HEK293 (cell line): ENCODE measurements around the gene GRK5.

ENCODE experiments used
- BCL11A ChIP-seq: fragments of 450-650 bp; formaldehyde crosslinking; IDR thresholded peaks from 2 replicates; pipeline ENCODE4 v1.5.1; 2016; ENCODE audit warnings: low read depth, missing biosample characterization, missing genetic modification characterization
- KLF1 ChIP-seq: fragments of 450-650 bp; formaldehyde crosslinking; IDR thresholded peaks from 2 replicates; pipeline ENCODE4 v1.5.1; 2016; ENCODE audit warnings: missing biosample characterization, missing genetic modification characterization
- YY1 ChIP-seq: fragments of 450-650 bp; formaldehyde crosslinking; IDR thresholded peaks from 2 replicates; pipeline ENCODE4 v1.5.1; 2018; ENCODE audit warnings: missing biosample characterization, missing genetic modification characterization
- ZFP41 ChIP-seq: fragments of 450-650 bp; formaldehyde crosslinking; IDR thresholded peaks from 2 replicates; pipeline ENCODE4 v1.5.1; 2016; ENCODE audit warnings: missing biosample characterization, missing genetic modification characterization, borderline replicate concordance
- ZNF24 ChIP-seq: fragments of 450-650 bp; formaldehyde crosslinking; IDR thresholded peaks from 2 replicates; pipeline ENCODE4 v1.5.1; 2016; ENCODE audit warnings: missing biosample characterization, missing genetic modification characterization
- ZNF664 ChIP-seq: fragments of 450-650 bp; formaldehyde crosslinking; IDR thresholded peaks from 2 replicates; pipeline ENCODE4 v1.5.1; 2016; ENCODE audit warnings: missing biosample characterization, missing genetic modification characterization
- ZNF701 ChIP-seq: fragments of 450-650 bp; formaldehyde crosslinking; IDR thresholded peaks from 2 replicates; pipeline ENCODE4 v1.5.1; 2016; ENCODE audit warnings: missing biosample characterization, missing genetic modification characterization
- ZNF747 ChIP-seq: fragments of 450-650 bp; formaldehyde crosslinking; IDR thresholded peaks from 2 replicates; pipeline ENCODE4 v1.5.1; 2016; ENCODE audit warnings: missing biosample characterization, missing genetic modification characterization
- ZNF777 ChIP-seq: fragments of 450-650 bp; formaldehyde crosslinking; IDR thresholded peaks from 2 replicates; pipeline ENCODE4 v1.5.1; 2017; ENCODE audit warnings: missing biosample characterization, missing genetic modification characterization, borderline replicate concordance
- ZSCAN23 ChIP-seq: fragments of 450-650 bp; formaldehyde crosslinking; IDR thresholded peaks from 2 replicates; pipeline ENCODE4 v1.5.1; 2016; ENCODE audit warnings: missing biosample characterization, missing genetic modification characterization
- TF ChIP-seq, protein P1 (sequence below): fragments of 450-650 bp; formaldehyde crosslinking; IDR thresholded peaks from 2 replicates; pipeline ENCODE4 v1.5.1; 2016; ENCODE audit warnings: missing biosample characterization, missing genetic modification characterization
- TF ChIP-seq, protein P2 (sequence below): fragments of 450-650 bp; formaldehyde crosslinking; IDR thresholded peaks from 2 replicates; pipeline ENCODE4 v1.5.1; 2016; ENCODE audit warnings: missing biosample characterization, missing genetic modification characterization

DNA sequence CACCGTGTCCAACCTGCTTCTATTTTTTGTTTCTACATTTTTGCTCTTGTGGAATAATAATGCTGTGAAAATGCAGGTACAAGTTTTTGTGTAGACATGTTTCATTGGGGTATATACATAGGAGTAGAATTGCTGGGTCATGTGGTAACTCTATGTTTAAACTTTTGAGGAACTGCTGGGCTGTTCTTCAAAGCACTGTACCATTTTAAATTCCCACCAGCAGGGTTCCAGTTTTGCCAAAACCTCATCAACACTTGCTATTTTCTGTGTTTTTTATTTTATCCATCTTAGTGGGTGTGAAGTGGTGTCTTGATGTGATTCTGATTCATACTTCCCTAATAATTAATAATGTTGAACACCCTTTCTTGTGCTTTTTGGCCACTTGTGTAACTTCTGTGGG, 196.6 kb downstream of the GRK5 start:
- TF ChIP-seq, protein P1, sequence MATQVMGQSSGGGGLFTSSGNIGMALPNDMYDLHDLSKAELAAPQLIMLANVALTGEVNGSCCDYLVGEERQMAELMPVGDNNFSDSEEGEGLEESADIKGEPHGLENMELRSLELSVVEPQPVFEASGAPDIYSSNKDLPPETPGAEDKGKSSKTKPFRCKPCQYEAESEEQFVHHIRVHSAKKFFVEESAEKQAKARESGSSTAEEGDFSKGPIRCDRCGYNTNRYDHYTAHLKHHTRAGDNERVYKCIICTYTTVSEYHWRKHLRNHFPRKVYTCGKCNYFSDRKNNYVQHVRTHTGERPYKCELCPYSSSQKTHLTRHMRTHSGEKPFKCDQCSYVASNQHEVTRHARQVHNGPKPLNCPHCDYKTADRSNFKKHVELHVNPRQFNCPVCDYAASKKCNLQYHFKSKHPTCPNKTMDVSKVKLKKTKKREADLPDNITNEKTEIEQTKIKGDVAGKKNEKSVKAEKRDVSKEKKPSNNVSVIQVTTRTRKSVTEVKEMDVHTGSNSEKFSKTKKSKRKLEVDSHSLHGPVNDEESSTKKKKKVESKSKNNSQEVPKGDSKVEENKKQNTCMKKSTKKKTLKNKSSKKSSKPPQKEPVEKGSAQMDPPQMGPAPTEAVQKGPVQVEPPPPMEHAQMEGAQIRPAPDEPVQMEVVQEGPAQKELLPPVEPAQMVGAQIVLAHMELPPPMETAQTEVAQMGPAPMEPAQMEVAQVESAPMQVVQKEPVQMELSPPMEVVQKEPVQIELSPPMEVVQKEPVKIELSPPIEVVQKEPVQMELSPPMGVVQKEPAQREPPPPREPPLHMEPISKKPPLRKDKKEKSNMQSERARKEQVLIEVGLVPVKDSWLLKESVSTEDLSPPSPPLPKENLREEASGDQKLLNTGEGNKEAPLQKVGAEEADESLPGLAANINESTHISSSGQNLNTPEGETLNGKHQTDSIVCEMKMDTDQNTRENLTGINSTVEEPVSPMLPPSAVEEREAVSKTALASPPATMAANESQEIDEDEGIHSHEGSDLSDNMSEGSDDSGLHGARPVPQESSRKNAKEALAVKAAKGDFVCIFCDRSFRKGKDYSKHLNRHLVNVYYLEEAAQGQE (tag by site-specific recombination), result no peak
- no peak for TF ChIP-seq ZNF664 (tag by site-specific recombination)
- TF ChIP-seq ZSCAN23 (tag by site-specific recombination), result no peak
- TF ChIP-seq ZFP41 (tag by site-specific recombination), result no peak
- TF ChIP-seq ZNF701 (tag by site-specific recombination), result no peak
- TF ChIP-seq ZNF24 (tag by site-specific recombination), result no peak
- no peak for TF ChIP-seq KLF1
- no peak for TF ChIP-seq ZNF747 (tag by site-specific recombination)
- TF ChIP-seq, protein P2, sequence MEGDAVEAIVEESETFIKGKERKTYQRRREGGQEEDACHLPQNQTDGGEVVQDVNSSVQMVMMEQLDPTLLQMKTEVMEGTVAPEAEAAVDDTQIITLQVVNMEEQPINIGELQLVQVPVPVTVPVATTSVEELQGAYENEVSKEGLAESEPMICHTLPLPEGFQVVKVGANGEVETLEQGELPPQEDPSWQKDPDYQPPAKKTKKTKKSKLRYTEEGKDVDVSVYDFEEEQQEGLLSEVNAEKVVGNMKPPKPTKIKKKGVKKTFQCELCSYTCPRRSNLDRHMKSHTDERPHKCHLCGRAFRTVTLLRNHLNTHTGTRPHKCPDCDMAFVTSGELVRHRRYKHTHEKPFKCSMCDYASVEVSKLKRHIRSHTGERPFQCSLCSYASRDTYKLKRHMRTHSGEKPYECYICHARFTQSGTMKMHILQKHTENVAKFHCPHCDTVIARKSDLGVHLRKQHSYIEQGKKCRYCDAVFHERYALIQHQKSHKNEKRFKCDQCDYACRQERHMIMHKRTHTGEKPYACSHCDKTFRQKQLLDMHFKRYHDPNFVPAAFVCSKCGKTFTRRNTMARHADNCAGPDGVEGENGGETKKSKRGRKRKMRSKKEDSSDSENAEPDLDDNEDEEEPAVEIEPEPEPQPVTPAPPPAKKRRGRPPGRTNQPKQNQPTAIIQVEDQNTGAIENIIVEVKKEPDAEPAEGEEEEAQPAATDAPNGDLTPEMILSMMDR, result no peak
- no peak for TF ChIP-seq BCL11A (tag by site-specific recombination)
- TF ChIP-seq ZNF777, result no peak
- TF ChIP-seq YY1 (tag by site-specific recombination), result no peak
